Upper lobe of left lung (tissue), 4 donors: ENCODE measurements around the gene ELAVL2.

Experiments used
- POLR2A ChIP-seq, 4 donors: fragments of 450-650 bp; IDR thresholded peaks; one replicate each; pipeline ENCODE4 v1.5.1; 2016 to 2017; ENCODE audit warnings: antibody characterized with exemption in 4 of 4, mild to moderate bottlenecking in 2 of 4
- TF ChIP-seq, protein P1 (sequence below), 6 experiments: fragments of 450-650 bp in 4 of 6; fragments of 200-600 bp in 2 of 6; sonication (generic) in 2 of 6; IDR thresholded peaks; one replicate each; pipeline ENCODE4 v1.5.1; 2016 to 2019; ENCODE audit warnings: antibody characterized with exemption in 6 of 6

DNA sequence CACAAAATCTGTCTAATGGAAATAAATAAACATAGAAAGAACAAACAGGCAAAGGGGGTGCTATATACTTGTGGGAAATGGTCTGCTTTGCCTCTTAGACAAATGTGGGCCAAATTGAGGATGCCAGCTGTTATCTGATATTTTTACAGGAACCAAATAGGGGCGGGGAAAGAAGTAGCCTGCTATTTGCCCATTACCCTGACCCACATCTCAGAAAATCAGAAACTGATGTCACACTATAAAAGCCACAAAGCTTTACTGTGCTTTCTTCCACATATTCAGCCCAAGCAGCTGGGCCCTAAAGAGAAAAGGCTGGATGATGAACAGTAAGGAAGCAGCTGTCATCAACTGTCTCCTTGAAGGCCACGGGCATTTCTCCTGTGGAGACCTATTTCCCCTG, 97.3 kb downstream of the ELAVL2 start:
- TF ChIP-seq POLR2A (IDR thresholded peaks at IDR 0.05): no peak
- TF ChIP-seq, protein P1, sequence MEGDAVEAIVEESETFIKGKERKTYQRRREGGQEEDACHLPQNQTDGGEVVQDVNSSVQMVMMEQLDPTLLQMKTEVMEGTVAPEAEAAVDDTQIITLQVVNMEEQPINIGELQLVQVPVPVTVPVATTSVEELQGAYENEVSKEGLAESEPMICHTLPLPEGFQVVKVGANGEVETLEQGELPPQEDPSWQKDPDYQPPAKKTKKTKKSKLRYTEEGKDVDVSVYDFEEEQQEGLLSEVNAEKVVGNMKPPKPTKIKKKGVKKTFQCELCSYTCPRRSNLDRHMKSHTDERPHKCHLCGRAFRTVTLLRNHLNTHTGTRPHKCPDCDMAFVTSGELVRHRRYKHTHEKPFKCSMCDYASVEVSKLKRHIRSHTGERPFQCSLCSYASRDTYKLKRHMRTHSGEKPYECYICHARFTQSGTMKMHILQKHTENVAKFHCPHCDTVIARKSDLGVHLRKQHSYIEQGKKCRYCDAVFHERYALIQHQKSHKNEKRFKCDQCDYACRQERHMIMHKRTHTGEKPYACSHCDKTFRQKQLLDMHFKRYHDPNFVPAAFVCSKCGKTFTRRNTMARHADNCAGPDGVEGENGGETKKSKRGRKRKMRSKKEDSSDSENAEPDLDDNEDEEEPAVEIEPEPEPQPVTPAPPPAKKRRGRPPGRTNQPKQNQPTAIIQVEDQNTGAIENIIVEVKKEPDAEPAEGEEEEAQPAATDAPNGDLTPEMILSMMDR (IDR thresholded peaks at IDR 0.05): no peak
